HG03521 (cell line): ENCODE results near the gene AKR1D1.
A peak's percentile ranks its signal among the peaks of the same experiment; 100 is the strongest.
"Not testable (repeated sequence)": the region's sequence is repeated elsewhere in the genome, so short reads cannot be mapped to it uniquely, and the experiment has no call there.

ENCODE experiments used
- ATAC-seq: cut with Tn5 transposase; IDR thresholded peaks from one replicate; pipeline ENCODE4 v1.9.1; 2021; ENCODE audit warnings: mild to moderate bottlenecking, moderate library complexity; ENCODE audit not compliant: unreplicated experiment

The AKR1D1 gene

DNA sequence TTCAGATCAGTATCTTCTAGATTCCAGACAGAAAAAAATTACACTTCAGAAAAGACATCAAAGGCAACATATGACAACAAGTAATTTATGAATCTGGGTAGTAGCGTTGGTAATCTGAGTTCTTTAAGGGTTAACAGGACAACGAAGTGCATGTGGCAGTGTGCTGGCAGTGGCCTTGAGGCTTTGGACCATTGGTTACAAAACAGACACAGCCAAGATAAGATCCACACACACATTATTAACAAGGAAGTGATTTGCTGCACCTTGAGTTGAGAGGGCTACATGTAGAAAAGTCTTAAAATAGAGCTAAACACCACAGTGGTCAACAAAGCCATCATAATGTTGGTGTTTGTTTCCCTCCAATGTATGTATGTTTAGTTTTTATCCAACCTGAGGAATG, 40.6 kb downstream of the AKR1D1 start:
- no peak for ATAC-seq

DNA sequence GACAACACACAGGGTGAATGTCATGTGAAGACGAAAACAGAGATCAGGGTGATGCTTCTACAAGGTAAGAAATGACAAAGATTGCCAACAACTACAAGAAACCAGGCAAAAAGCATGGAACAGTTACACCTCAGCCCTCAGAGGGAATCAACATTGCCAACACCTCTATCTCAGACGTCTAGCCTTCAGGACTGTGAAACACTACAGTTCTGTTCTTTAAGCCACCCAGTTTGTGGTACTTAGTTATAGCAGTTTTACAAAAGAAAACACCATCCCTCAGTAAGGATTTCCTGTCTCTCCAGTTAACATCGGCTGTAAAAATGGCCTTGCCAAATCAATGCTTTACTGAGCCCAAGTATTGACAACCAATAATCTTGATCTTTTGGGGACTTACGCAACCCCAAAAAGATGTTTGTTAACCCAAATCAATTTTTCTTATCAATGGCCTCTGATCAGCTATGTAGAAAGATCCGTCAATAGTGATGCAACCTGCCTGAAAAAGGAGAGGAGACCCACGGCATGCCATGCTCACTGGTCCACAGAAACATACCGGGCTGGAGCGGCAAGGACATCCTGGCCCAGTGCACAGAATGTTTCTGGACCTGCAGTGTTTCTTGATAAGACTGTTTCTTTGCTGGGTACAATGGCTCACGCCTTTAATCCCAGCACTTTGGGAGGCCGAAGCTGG, 44.0 kb downstream of the AKR1D1 start:
- ATAC-seq: no peak

DNA sequence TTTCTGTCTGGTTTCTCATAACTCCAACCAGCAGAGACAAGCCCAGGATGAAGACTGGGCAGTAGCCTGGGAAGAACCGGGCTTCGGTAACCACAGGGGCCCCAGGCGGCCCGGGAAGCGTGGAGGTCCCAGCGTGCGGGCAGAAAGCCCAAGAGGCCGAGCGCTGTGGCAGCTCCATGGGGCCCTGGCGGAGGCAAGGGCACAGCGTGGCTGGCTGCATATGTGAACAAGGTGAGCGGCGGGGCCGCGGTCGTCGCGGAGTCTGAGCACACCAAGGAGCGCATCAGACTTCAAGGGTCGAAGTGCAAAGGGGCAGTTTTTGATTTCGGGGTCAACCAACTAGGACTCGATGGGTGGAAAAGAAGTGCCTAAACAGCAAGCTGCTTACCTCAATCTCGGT, 45.9 kb downstream of the AKR1D1 start:
- no peak for ATAC-seq

DNA sequence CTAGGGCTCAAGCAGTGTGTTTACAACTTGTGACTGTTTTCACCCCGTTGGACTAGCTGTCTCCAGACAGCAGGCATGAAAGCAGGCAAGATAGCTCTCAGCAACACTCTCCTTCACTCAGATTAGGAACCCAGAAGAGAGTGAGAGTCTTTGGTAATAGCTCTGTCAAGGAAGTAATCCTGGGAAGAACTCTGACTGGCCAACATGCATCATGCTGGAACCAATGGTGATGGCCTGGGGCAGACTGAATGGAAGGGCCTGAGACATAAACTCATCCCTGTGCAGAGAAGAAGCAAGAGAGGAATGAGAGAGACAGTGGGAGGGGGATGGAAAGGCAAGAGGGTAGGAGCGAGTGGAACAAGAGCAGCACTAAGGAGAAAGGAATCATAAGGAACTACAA, 48.9 kb downstream of the AKR1D1 start:
- no peak for ATAC-seq

DNA sequence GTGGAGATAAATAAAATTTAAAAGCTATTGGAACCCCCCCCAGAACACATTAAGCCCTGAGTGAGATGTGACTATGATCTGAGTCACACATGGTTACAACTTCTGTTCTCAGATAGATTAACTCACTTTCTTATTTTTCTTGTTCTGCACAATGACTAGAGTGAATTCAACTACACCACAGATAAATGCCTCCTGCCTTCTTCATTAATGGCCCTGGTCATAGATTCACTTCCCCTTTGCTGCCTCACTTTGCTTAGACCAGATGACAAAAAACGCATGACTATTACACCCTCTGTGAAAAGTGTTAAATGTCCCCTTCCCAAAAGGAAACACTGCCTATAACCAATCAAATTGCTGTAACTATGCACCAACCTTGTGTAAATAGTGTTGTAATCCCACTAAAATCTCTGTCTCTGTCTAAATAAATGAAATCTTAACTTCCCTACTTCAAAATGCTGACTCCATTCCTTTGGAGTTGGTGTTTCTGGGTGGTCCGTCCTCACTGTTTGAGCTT, 49.4 kb downstream of the AKR1D1 start:
- ATAC-seq: peak; percentile 85

DNA sequence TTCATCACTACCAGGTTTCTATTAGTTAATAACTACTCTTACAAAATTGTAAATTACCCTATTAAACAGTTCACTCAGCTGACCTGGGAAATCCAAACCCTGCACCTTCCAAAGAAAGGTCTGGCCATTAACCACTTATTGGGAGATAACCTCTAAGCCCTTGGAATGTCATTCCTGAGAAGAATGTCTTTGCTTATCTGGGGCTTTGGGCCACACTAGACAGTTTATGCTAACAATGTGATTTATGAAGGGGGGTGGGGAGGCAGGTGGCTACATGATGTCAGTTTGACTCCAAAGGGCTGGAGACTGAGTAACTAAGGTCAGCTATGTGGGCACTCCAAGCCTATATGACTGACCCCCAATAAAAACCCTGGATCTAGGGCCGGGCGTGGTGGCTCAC, 50.7 kb downstream of the AKR1D1 start:
- no peak for ATAC-seq

DNA sequence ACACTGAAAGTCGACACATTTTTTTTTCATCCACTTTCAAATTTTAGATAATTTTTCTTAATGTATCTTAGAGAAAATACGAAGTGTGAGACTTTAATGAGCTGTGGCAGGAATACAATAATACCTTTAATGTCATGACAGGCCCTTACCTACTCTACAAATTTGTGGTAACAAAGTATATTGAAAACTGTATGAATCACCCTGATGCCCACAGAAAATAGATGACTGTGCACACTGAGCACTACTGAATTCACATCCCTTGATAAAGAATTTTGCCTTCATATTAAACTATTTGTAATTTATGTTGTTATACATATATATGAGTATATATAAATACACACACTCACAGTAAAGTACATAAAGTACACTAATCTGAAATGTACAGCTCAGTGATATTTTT, 51.7 kb downstream of the AKR1D1 start:
- no peak for ATAC-seq

DNA sequence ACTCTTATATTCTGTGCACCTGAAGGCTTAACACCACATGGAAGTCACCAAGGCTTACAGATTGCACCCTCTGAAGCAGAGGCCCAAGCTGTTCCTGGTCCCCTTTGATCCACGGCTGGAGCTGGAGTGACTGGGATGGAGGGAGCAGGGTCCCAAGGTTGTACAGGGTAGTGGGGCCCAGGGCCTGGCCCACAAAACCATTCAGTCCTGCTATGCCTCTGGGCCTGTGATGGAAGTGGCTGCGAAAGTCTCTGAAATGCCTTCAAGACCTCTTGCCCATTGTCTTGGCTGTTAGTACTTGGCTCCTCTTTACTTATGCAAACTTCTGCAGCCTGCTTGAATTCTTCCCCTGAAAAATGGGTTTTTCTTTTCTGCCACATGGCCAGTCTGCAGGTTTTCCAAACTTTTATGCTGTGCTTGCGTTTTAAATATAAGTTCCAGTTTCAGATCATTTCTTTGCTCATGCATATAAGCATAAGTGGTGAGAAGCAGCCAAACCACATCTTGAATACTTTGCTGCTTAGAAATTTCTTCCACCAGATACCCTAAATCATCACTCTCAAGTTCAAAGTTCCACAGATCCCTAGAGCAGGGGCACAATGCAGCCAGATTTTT, 53.4 kb downstream of the AKR1D1 start:
- no peak for ATAC-seq

DNA sequence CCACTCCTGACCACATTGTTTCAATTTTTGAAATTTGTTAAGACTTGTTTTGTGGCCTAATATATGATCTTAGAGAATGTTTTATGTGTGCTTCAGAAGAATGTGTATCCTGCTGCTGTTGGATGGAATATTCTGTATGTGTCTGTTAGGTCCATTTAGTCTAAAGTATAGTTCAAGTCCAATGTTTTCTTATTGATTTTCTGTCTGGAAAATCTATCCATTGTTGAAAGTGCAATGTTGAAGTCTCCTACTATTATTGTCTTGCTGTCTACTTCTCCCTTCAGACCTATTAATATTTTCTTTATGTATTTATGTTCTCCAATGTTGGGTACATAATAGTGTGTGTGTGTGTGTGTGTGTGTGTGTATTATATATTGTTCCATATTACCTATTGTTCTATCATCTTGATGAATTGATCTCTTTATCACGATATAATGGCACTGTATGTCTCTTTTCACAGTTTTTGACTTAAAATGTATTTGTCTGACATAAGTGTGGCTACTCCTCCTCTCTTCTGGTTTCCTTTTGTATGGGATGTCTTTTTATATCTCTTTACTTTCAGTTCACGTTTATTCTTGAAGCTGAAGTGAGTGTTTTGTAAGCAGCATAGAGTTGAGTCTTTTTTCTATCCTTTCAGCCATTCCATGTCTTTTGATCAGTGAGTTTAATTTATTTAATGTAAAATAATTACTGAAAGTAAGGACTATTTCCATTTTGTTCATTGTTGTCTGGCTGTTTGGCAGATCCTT, 61.3 kb downstream of the AKR1D1 start:
- ATAC-seq: no peak

DNA sequence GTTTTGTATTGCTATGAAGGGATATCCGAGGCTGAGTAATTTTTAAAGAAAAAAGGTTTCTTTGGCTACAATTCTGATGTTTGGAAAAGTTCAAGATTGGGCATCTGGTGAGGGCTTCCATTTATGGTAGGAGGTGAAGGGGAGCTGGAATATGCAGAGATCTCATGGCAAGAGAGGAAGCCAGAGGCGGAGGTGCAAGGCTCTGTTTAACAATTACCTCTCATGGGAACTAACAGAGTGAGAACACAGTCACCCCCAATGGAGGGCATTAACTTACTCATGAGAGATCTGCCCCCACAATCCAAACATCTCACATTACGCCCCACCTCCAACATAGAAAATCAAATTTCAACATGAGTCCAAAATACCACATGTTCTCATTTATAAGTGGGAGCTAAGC, 62.0 kb downstream of the AKR1D1 start:
- ATAC-seq: no peak

DNA sequence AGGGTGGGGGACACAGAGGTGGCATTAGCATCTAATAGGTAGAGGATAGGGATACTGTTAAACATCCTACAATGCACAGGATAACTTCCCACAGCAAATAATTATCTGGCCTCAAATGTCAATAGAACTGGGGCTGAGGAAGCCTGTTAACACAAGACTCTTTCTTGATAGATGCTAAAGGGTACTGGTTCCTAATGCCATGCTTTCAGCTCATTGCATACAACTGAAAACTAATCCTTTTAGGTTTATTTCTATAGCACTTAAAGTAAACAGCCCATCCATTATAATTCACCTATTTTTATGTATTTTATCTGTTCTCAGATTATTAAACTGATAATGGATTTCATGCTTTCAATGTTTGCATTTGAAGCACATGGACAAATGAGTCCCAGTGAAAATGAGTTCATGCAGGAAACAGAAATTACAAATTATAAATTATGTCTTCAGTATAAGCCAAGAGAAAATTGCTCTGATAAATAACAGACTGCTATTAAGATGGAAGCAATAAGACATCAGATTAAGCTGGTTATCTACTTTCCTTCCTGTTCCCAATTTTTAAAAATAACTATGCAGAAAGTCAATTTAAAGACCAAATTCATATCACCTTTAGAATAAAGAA, 66.4 kb downstream of the AKR1D1 start:
- ATAC-seq: no peak

DNA sequence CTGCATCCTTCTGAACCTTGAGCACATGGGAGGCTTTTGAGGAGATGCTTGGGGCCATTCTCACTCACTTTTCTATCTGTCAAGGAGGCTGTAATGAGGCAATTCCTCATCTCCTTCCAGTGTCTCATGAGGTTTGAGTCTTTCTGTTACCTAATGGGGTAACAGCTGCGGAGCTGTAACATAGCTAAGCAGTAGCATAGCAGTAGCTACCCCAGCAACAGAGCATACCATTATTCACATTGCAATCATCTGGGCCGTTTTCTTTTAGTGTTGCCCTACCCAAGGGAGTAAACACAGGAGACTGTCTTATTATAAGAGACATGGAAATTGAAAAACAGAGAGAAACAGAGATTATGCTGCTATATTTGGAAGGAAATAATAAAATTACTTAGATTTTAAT, 68.7 kb downstream of the AKR1D1 start:
- ATAC-seq: no peak

DNA sequence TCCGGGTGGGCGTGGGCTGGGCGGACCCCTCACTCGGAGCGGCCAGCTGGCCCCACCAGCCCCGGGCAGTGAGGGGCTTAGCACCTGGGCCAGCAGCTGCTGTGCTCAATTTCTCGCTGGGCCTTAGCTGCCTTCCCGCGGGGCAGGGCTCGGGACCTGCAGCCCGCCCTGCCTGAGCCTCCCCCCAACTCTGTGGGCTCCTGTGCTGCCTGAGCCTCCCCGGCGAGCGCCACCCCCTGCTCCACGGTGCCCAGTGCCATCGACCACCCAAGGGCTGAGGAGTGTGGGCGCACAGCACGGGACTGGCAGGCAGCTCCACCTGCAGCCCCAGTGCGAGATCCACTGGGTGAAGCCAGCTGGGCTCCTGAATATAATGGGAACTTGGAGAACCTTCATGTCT, 70.0 kb downstream of the AKR1D1 start:
- ATAC-seq: not testable (repeated sequence)

DNA sequence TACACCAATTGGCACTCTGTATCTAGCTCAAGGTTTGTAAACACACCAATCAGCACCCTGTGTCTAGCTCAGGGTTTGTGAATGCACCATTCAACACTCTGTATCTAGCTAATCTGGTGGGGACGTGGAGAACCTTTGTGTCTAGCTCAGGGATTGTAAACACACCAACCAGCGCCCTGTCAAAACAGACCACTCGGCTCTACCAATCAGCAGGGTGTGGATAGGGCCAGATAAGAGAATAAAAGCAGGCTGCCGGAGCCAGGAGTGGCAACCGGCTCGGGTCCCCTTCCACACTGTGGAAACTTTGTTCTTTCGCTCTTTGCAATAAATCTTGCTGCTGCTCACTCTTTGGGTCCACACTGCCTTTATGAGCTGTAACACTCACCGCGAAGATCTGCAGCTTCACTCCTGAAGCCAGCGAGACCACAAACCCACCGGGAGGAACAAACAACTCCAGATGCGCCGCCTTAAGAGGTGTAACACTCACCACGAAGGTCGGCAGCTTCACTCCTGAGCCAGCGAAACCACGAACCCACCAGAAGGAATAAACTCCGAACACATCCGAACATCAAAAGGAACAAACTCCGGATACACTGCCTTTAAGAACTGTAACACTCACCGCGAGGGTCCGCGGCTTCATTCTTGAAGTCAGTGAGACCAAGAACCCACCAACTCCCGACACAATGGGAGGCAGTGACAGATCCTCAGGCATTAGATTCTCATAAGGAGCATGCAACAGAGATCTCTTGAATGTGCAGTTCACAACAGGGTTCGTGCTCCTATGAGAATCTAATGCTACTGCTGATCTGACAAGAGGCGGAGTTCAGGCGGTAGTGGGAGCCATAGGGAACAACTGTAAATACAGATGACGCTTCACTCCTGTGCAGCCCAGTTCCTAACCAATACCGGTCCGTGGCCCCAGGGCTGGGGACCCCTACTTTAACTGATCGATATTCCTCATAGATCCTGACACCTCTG, 70.8 kb downstream of the AKR1D1 start:
- not testable (repeated sequence) for ATAC-seq

DNA sequence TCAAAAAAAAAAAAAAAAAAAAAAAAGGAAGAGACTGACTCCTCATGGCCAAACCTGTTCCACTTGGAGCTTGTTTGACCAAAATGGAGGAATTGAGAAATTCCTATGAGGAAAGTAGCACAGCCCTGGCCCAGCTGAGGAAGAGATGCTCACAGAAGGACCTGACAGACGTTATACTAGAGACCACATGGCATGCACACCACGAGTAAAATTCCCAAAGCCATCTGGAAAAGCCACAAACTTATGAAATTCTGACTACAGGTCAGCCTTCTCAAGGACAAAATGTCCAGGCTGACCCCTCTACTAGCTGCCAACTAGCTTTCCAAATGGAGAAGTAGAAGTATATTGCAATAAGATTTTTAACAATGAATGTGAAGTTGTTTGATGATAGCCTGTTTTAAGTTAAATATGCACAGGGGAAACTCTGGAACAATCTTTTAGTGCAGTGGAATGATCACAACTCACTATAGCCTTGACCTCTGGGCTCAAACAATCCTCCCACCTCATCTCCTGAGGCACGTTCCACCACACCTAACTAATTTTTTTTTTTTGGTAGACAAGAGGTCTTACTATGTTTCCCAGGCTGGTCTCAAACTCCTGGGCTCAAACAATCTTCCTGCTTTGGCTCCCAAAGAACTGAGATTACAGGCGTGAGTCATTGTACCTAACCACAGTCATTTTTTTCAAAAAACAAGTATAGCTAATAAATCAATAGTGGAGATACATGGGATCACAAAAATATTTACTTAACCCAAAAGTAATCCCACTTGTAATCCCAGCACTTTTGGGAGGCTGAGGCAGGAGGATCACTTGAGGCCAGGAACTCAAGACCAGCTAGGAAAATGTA, 75.7 kb downstream of the AKR1D1 start:
- ATAC-seq: no peak

DNA sequence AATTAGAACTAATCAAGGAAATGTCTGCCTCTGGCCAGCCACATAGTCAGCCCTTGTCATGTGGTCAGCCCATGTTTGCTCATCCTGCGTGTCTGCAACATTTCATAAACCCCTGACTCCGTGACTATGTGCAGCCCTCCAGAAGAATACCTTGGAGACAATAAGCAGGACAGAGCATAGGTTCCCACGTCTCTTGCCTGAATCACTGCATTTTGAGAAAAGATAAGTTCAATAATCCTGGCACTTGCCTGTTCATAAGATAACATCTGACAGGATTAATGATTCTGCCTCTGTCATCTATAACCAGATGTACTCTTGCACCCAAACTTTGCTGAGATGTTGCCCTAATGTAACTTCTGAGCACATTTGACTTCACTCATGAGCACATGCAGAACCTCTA, 78.4 kb downstream of the AKR1D1 start:
- ATAC-seq: no peak

DNA sequence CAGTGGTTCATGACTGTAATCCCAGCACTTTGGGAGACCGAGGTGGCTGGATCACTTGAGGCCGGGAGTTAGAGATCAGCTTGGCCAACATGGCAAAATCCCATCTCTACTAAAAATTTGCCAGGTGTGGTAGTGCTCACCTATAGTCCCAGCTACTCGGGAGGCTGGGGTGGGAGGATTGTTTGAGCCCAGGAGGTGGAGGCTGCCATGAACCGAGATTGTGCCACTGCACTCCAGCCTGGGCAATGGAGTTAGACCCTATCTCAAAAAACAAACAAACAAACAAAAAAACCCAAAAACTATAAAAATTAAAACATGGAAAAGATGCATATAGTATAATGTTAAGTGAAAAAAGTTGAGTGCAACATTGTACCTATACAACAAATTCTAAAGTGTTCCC, 81.4 kb downstream of the AKR1D1 start:
- no peak for ATAC-seq

DNA sequence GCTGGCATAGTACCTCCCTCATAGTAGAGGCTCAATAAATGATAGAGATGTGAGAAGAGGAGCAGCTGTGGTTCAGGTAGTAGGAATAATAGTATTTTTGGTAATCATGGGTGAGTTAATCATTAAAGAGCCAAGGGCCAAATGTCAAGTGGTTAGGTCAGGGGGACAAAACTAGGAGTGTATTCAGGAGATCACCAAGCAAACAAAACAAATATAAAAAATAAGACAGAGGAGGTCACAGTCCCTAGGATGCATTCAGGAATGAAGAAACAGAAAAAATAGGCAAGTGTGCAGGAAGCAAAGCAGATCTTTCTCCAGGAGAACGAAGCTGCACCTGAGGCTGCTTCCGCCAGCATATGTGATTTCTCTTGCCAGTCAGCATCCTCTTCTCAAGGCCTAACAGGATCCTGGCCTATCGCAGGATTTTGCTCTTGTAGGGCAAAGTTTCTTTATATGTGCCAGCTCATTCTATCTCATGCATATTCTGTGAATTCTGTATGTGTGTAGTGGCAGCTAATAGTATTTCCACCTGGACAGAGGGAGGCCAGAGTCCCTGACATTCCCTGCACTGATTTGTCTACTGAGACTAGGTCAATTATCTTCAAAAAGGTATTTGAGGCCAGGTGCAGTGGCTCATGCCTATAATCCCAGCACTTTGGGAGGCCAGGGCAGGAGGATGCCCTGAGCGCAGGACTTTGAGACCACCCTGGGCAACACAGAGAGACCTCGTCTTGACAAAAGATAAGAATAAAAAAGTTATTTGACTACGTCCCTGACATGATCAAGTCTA, 82.7 kb downstream of the AKR1D1 start:
- no peak for ATAC-seq

DNA sequence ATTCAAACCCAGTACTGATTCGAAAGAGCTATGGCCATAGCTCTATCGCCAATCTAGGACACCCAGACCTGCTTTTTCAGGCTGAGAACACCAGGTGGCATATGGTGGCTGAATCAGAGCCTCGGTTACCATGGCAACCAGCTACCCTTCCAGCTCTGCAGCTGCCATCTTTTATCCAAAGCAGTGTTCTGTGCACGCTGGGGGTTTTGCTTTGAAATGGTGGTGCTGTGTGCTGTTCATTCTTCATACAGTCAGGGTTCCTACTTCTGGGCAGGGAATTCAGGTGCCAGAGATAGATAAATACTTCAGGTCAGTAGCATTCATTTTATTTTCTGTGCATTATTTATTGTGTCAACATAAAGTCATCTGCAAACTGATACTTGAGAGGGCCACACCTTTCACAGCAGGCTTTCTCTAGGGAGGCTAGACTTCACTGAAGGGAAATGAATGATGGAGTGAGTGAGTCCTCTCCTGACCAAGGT, 85.4 kb downstream of the AKR1D1 start:
- ATAC-seq: peak; percentile 100
